ENCODE results near the gene BCAS3.
"Not testable (repeated sequence)": the region's sequence is repeated elsewhere in the genome, so short reads cannot be mapped to it uniquely, and the experiment has no call there.

Gene BCAS3

DNA sequence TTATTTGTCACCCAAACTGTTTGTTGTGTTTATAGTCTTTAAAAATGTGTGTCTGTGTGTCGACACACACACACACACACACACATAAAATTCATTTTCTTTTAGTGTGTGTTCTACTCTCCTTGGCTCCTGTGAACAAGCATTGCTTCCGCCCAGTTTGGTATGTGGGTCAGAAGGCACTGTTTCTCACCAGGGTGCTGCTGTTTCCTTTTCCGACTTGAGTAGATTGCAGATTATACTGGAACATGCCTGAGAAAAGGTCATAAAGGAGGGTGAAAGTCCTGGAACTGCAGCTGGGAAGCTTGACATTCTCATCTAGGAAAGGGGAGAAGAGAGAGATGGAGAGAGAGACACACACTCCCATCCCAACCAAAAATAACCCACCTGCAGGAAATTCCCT is 330.3 kb downstream of the BCAS3 start:
- no peak for DNase-seq (ENCODE audit: low read depth)

DNA sequence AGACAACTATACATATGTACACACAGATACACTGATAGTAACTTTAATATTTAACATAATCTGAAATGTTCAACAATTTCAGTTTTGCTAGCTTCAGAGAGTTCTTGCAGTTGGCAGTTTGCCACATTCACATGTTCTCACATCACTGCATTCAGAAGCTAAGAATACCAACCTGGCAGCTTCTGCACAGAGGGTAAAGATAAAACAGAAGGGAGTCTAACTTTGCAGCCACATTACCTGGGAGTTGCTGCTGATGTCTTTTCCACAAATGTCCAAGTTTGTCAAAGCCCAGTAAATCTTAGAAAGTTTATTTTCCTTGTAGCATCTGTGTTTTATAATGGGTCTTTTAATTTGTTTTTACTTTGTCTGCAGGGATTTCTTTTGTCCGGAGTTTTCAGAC is 332.0 kb downstream of the BCAS3 start:
- no peak for DNase-seq (ENCODE audit: low read depth)

DNA sequence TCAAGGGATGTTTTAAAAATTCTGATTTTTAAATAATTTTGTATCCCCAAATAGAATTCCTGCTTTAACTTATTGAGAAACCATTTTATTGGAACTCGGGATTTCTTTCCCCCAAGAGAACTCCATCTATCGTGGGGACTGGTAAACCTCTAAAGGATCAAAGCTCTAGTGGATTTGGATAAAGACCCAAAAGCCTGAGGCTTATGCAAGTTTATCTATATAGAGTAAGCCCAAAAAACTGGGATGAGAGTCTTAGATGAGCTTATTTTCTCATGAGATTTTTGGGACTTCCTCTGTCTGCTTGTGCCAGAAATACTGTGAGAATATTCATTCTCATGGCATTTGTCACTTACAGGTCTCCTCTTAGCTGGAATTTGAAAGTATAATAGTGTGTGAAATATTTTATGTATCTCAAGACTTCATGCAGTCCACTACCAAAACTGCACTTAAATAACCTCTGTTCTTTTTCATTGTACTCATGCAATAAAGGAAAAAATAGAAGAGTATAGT is 333.1 kb downstream of the BCAS3 start:
- no peak for DNase-seq (ENCODE audit: low read depth)

DNA sequence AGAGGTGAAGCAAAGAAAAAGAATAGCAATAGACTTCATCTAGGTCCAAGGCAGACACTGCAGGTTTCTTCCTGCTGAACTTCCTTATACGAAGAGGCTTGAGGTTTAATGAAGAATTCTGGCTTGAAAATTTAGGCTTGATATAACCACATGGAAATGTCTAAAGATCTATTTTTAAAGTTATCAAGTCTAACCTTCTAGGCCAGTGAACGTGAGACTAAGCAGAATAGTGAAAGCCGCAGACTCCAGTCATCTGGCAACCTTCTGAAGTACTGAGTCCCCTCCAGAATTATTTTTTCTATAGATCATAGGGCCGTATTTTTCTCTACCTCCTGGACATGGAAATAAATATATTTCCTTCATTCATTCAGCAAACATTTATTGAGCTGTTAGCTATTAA is 333.6 kb downstream of the BCAS3 start:
- DNase-seq (ENCODE audit: low read depth): no peak

DNA sequence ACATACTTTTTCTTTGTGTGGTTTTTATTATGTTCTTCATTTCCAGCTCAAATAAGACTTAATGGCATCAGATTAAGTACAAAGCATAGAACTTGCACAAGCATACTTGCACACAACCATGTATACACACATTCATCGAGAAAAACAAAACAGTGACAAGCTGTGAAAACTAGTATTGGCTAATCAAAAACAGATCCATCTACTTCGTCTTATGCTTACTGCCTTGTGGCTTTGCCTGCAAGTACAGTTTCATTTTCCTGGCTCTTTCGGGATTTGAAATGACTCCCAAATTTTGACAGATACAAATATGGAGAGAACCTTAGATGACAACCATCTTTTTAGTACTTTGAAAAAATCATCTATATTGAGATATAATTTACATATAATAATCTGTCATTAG is 338.3 kb downstream of the BCAS3 start:
- no peak for DNase-seq (ENCODE audit: low read depth)

DNA sequence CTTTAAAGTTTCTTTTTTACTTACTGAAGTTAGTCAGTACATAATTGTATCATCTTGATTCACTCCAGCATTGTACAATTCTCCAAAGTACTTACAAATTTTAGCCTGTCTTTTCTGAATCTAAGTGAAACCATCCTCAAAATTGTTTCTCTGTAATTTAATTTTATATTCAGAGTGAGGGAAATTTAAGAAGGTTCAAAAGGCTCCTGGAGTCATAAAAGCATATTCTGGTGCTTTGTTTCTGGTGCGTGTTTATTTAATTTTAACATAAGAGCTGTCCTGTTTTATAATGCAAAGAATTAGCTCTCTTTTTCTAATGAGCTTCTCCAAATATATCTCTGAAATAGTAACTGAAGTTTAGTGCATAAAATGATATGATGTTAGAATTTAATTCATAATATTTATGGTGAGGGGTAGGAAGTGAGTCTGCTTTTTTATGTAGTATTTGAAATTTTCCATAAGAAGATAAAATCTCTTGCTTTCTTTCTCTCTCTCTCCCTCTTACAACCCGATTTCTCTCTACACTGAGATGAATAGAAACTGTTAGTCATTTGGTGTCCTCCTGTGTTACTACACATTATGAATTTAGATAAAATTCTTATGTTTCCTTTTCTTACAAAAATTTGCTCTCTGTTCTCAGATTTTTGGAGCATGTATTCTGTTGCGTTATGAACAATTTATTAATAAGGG is 339.8 kb downstream of the BCAS3 start:
- no peak for DNase-seq (ENCODE audit: low read depth)

DNA sequence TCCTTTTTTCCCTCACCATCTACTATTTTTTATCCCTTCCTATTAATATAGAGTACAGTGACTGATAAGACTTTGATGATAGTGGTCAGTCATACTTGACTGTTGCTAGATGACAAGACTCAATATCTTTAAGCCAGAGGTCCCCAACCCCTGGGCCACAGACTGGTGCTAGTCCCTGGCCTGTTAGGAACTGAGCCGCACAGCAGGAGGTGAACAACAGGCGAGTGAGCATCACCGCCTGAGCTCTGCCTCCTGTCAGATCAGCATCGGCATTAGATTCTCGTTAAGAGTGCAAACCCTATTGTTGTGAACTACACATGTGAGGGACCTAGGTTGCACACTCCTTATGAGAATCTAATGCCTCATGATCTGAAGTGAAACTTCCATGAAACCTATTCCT is 341.3 kb downstream of the BCAS3 start:
- DNase-seq (ENCODE audit: low read depth): no peak

DNA sequence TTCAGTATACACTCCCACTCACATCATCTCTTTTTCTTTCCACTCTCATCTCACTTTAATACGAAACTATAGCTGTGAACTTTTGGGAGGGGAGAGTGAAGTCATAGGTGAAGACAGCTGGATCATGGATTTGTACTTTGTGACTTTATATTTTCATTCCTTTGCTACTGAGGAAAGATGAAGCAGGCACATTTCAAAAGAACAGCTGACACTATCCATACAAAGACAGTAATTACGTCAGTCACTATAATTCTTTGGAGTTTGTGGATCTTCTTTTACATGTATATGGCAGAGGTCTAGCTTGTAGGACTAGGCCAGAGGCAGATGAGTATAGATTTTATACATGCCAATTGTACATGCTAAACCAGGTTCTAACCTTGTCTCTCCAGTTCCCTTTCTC is 346.3 kb downstream of the BCAS3 start:
- DNase-seq (ENCODE audit: low read depth): no peak

DNA sequence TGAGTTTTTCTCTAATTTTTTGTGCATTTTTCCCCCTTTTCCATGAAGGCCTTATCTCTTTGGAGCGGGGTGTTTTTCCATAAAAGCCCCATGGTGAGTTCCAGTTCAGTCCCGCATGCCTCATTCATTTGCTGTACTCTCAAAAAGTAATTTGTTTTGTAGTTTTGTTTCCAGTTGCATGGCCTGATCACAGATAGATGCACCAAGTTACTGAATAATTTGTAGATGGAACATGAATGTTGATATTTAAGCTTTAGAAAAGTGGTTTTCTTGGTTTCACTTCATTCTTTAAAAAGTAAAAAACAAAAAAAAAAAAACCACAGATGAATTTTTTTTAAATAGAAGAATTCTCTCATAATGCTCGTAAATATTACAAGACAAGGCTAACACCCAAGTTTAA is 349.2 kb downstream of the BCAS3 start:
- no peak for DNase-seq (ENCODE audit: low read depth)

DNA sequence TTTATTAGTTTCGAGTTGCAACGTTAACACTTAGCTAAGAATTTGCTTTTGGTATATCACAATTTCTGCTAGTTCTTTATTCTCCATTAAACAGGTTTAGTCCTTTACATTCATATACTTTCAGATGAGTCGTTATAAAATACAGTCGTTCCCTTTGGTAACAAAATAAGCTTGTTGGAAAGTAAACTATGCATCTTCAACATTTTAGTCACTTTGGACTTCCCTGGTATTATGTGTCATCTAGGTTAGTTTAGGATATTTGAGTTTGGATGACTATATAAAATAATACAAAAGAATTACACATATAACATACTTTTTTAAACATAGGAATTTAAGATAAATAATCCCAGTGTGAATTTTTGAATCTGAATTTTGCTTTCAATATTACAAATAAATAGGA is 351.5 kb downstream of the BCAS3 start:
- DNase-seq (ENCODE audit: low read depth): no peak

DNA sequence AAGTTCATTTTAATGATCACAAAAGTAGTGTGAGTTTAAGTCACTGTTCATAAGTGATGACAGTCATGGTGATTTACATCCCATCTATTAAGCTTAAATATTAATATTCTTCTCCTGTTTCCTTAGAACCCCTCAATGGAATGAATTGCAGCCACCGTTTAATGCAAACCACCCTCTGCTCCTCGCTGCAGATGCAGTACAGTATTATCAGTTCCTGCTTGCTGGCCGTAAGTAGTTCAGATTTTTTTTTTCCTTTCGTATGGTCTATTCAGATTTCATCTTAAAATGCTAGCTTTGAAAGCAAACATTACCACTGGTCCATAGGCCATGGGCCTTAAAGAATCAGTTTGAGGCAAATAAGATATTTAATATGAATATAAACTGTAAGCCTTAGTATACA is 363.0 kb downstream of the BCAS3 start:
- DNase-seq (ENCODE audit: low read depth): no peak

DNA sequence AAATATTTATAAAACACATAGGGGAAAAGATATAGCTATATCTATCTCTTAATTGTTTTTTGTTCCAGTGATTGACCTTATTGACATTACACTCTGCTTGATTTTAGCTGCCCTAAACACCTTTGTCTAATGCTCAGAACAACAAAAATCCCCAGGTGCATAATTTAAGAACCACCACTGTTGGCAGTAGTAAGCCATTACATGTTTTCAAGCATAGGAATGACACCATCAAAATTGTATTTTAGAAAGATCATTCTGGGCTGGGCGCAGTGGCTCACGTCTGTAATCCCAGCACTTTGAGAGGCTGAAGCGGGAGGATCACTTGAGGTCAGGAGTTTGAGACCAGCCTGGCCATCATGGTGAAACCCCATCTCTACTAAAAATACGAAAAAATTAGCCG is 364.7 kb downstream of the BCAS3 start:
- DNase-seq (ENCODE audit: low read depth): not testable (repeated sequence)

DNA sequence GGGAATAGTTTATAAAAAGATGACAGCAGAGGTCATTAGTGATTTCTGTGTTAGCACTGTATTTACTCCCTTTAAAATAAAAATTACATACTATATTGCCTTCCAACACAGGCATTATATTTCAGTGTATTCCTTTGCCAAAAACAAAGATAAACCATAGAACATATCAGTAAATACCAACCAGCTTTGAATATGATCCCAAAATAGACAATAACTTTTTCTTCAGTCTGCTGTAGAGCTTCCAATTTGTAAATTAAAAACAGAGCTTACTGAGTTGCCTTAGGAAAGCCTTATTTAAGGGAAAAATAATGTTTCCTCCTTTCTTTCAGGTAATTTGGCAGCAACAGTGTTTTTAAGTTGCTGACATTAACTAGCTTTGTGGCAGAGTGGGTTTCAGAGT is 369.9 kb downstream of the BCAS3 start:
- DNase-seq (ENCODE audit: low read depth): no peak

DNA sequence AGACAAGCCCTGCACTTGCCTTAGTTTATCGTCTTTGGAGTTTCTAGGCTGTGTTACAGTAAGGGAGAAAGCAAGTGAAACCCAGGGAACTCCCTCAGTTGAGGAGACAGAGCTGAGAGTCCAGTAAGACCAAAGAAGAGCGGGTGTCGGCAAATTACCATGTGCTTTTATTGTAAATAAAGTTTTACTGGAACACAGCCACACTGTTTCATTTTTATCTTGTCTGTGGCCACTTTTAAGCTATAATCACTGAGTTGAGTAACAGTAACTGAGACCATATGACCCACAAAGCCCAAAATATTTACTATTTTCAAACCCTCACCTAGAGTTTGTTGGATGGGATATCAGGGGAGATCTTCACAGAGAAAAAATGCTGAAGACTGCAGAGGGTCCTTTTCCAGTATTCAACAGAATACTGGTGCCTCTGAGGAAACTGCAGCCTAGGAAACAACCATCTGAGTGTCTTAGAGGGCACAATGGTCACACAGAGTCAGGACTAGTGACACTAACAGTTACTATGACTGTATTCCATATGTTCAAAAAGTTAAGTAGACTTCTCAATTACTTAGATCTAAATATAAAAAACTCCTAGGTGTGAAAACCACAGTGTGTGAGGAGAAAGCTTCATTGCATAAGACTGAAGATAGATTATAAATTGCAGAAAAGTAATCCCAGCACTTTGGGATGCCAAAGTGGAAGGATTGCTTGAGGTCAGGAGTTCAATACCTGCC is 370.9 kb downstream of the BCAS3 start:
- DNase-seq (ENCODE audit: low read depth): no peak

DNA sequence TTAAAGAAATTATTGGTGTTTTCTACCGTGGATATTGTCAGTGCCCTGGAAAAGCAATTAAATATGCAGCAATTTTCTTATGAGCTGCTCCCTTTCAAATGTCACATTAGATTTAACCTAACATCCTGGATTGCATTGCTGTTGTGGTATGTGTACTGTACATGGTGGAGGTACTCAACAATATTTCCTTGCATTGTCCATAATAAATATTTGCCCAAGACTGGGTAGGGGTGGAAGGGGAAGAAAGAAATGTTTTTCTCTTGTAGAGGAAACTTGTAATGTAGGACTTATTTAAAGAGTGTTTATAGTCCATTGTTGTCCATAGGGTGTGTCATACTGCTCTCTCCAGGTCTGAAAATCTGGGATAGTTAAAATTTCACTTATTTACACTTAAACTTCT is 375.8 kb downstream of the BCAS3 start:
- DNase-seq (ENCODE audit: low read depth): no peak

DNA sequence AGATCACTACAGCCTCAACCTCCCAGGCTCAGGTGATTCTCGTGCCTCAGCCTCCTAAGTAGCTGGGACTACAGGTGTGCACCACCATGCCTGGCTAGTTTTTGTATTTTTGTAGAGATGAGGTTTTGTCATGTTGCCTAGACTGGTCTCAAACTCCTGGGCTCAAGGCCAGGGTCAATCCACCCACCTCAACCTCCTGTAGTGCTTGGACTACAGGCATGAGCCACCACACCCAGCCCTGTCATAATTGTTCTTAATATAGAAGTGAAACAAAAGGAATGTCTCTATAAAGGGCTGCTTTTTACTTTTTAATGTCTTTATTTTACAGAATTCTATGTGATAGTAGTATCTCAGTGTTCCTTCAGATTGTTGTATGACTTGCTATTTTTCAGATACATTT is 376.8 kb downstream of the BCAS3 start:
- no peak for DNase-seq (ENCODE audit: low read depth)

DNA sequence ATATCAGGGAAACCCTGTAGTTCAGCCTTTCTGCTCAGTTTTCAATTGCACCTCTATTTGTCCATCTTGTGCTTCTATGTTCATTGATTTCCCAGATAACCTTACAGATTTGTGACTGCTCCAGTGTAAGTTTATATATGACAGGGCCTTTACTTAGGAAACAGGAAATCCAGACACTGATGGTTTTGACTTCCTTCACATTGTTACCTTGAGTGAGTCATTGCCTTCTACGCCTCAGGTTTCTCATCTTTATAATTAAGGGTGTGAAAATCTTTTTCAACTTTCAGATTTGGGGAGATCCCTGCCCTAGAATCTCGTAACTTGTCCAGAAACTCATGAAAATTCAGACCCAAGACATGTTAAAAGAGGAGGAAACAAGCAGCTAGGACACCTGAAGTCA is 379.6 kb downstream of the BCAS3 start:
- no peak for DNase-seq (ENCODE audit: low read depth)

DNA sequence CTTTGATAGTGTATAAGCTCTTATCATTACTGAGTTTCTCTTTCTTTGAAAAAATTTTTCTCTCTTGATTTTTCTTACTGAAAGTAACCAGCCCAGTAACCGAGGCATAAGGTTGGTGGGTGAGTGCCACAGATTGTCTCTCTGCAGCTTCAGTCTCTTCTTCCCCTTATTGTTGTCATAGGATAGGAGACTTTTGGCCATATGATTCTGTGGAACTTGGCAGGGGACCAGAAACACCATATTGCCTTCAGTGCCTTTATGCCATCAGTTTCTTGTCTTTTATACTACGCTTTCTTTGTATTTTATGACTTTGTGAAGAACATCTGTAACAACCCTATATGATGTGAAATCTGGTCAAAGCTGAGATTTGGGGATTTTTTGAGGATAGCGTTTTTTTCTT is 380.4 kb downstream of the BCAS3 start:
- DNase-seq (ENCODE audit: low read depth): no peak

DNA sequence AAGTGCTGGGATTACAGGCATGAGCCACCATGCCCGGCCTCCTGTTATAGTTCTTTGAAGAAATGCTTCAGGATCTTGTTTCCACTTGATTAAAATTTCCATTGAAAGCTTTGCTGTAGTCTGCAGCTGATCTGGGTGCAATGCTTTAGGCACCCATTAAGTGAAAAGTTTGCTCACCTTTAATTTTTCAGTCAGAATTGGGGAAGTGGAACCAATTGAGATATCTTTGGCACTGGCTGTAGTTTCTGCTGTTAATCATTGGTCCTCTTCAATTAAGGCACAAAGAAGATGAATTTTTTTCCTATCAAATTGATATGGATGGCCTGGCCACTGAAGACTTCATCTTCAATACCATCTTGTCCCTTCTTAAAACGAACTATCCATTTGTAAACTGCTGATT is 385.9 kb downstream of the BCAS3 start:
- DNase-seq (ENCODE audit: low read depth): no peak

DNA sequence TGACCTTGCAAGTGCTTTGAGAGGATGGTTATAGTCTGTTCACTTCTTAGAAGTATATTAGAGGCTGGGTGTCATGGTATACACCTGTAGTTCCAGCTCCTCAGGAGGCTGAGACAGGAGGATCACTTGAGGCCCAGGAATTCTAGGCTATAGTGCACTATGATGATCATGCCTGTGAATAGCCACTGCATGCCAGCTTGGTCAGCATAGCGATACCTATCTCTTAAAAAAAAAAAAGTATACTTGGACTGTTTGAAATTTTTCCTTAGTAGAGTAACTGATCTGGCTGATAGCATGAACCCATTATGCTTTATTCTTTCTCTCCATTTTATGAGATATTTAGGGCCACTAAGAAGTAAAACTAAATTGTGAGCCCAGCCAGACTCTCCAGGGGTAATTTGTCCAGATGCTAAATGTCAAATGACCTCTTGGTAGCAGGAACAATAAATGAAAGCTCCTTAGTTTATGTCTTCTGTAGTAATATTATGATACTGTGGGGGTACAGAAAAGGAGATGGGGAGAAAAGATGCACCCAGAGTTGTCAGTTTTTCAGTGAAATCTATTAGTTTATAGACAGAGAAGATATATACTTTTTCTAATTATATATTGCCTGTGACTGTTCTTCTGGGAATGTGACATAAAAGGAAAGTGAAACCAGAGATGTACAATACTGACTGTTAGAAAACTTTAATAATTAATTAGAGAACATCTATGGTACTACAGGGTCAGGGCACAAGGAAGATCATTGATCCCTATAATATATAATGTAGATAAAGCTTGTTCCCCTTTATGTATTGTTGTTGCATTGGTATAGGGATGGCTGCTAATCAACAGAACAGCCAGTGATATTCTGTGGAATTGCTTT is 386.7 kb downstream of the BCAS3 start:
- no peak for DNase-seq (ENCODE audit: low read depth)

DNA sequence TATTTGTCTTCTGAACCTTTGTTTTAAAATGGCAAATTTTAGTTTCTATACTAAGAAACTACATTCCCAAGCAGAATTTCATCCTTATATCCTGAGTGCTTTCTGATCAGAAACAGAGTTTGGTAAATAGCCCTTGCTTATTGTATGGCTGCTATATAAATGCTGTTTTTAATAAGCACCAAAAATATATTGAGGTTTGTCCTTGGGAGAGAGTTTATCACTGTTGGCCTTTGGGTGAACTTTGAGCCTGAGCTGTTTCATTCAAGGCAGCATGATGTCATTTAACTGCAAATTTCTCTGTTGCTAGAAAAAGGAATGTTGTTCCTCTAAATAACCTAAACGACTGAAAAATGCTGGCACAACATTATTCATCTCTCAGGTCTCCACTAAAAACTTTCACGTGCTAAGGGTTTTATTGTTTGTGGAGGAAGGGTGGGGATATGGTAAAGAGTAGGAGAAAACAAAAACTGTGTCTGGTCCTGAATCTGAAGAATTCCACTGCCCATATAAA is 387.7 kb downstream of the BCAS3 start:
- no peak for DNase-seq (ENCODE audit: low read depth)

DNA sequence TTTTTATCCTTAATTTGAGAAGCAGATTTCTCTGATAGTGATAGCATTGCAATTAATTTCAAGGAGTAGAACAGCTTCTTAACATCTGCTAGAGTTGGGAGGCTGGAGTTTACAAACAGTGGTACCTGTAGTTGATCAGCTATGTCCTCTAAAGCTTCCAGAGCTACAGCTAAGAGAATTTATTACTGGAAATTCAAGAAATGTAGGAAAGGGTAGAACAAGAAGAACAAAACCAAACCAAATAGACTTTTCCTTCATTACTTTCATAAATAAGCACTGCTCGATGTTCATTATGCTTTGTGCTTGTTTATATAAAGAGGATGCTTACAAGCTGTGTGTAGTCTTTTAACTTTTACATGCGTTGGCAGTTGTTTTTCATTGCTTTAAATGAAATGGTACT is 388.4 kb downstream of the BCAS3 start:
- DNase-seq (ENCODE audit: low read depth): no peak

DNA sequence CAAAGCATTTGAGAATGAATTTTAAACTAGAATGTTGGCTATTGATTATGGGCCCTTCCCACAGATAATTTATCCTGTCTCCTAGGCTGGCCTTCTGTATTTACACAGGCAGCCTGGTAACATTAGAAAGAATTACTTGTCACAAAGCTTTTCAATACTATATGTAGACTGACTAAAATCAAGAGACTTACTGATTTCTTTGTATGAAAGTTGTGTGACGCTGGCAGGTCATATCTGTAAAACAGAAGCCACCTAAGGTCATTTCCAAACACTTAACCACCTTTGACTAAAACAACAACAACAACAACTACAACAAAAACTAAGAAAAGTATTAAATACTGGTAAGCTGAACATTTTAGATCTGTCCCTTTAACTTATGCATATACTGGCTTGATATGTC is 393.0 kb downstream of the BCAS3 start:
- DNase-seq (ENCODE audit: low read depth): no peak
